HUDEP-2 (cell line): ENCODE data around the gene RAI14.

Source experiments
- DNase-seq, 76 experiments: peaks; one replicate each; lab custom pipeline; 2025; ENCODE audit not compliant: unreplicated experiment in 76 of 76; lab: John Stamatoyannopoulos, UW

Gene RAI14

DNA sequence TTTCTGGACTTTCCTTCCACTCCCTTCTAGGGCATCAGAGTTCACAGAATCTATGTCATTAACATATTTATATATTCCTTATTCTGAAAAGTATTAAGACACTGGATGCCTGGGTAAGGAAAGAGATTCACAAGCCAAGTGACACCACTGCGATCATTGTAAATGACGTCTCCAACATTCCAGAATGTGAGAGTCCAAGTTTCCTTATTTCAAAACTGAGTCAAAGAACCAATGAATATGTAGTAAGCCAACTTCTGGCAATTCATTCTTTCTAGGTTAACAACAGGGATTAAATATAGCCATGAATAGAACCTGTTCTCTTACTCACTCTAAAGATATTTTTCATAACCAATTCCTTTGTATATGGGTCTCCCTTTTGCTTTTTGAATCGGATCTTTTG lies 18.1 kb downstream of the RAI14 start:
- DNase-seq: no peak

- no peak for DNase-seq
Observed at GRCh38 chr5:34675857-34676256, 19.7 kb downstream of the RAI14 start.

GRCh38 chr5:34676416-34676815 lies 20.3 kb downstream of the RAI14 start:
- no peak for DNase-seq

- DNase-seq: no peak
Observed at GRCh38 chr5:34677428-34677827, 21.3 kb downstream of the RAI14 start.

GRCh38 chr5:34680896-34681295 lies 24.8 kb downstream of the RAI14 start:
- DNase-seq: no peak

DNA sequence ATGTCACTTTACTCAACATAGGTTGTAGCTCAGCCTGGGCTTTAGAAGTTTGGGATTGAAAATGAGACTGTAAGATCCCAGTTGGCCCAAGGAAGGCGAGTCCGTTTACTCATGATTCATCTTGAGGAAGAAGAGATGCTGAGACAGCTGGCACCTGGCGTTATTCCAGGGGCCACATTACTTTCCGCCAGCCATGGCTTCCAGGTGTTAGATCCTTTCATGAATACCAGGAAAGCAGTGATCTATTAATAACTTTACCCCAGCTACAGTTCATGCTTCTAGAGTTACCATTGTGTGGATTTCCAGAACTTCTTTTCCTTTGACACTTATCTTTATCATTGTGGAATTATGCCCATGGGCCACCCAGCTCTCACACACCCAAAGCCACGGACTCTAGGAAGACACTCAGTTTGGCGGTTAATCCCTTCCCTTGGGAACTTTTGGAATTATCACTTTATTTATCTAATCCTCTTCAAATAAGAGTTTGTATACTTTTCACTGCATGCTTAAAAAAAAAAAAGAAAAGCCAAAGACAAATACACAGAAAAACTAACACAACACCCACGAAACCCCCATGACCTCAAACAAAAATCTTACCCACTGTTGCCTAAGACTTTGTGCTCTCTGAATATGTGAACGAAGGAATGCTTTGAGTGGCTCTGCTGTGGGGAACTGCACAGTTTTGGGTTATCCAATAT lies 26.9 kb downstream of the RAI14 start:
- no peak for DNase-seq

- no peak for DNase-seq
Observed at GRCh38 chr5:34684281-34684979, 28.3 kb downstream of the RAI14 start.

DNA sequence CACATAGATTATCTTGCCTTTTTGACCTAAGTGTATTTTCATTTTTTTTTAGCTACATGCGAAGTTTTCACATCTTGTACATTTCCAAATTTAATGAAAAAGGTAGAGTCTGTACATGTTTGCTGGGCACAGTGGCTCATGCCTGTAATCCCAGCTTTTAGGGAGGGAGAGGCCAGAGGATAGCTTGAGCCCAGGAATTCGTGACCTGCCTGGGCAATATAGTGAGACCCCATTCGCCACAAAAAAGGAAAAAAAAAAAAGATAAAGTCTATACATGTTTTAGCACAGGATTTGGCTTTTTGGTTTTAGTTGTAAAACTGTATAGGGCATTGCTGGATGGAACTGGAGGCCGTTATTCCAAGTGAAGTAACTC lies 28.8 kb downstream of the RAI14 start:
- DNase-seq: no peak

GRCh38 chr5:34685485-34686165 lies 29.5 kb downstream of the RAI14 start:
- no peak for DNase-seq

DNA sequence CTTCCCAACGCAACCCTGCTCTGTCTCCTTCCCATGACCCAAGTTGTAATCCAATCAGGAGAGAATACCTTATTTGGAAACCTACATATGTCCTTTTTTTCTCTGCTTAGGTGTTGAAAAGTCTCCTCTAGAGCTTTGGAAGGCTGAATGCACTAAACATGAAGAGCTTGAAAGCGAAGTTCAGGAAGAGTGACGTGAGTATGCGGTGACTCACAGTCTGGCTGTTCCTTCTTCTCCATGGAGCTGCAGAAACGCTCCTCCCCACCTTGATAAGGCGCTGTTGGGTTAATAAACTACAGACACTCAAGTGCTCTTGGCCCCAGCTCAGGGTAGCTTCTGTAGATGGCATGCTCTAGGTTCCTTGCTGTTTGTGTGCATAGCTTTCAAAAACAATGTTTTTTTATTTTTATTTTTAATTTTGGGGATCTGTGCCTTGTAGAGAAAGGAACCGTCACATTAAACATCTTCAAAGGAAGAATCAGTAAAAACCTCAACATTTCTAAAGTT lies 30.7 kb downstream of the RAI14 start:
- peak in 31 of 76 experiments; percentile 3 to 45 (median 15) for DNase-seq

GRCh38 chr5:34687269-34688011 lies 31.3 kb downstream of the RAI14 start:
- no peak for DNase-seq

DNA sequence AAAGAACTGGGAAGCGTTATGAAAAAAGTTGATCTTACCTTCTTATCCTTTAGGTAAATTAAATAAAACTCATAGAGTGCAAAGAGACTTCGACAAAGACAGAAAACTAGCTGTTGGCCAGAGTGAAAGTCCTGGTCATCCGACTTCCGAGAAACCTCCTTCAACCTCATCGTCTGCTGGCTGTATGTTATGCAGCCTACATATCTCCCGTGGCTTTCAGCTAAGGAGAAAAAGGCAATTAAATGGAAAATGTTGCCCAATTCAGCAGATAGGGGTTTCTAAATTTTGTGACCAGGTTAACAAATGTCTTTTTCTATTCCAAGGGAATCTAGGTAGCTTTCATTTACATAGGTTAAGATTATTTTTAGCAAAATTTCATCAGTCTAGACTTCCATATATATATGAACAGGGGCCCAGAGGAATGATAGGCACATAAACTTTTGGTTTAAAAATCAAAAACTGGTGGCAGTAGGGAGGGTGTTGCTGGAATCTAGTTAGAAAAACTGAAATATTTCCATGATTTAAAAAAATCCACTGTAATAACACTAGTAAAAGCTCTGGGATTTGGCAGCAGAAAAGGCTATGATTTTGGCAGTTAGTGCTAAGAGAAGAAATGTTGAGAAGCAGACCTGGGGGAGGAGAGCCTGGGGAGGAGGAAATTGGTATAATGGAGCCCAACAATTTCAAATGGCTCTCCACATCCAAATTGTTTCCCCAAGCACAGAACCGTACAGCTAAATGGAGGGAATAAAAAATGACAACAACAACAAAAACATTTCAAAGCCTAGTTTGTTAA lies 32.1 kb downstream of the RAI14 start:
- no peak for DNase-seq

DNA sequence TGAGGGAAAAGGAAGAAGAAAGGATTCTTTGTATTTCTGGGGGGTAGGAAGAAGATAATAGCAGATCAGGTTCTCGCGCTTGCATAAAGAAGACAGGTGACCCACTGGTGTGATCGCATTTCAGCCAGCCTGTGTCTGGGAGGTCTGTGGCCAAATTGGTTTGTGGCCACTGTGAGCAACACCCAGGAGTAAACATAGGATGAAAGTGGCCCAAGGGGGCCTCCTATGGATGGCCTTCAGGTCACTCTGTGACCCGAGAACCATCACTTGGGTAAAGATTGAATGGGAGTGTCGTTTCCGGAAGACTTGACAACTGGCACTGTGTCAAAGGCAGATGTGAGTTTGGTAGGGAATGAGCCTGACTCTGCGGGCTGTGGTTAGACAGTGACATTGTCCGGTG lies 34.2 kb downstream of the RAI14 start:
- no peak for DNase-seq

DNA sequence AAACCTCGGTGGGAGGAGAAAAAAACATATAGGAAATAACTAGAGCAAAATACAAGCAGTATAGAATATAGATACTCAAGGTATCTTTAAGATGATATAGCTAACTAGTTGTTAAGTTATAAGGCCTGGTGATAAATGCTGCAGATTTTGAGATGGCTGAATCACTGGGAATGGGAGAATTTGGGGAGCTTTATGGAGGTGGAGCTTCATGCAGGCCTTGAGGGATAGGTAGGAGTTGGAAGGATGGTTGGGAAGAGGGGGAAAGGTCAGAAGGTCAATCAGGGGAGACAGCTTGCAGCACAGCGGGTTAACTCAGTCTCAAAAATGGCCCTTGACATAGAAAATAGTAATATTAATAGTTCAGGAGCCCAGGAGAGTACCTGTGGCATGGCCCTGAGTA lies 34.8 kb downstream of the RAI14 start:
- no peak for DNase-seq

- DNase-seq: no peak
Observed at GRCh38 chr5:34691326-34691725, 35.2 kb downstream of the RAI14 start.

DNA sequence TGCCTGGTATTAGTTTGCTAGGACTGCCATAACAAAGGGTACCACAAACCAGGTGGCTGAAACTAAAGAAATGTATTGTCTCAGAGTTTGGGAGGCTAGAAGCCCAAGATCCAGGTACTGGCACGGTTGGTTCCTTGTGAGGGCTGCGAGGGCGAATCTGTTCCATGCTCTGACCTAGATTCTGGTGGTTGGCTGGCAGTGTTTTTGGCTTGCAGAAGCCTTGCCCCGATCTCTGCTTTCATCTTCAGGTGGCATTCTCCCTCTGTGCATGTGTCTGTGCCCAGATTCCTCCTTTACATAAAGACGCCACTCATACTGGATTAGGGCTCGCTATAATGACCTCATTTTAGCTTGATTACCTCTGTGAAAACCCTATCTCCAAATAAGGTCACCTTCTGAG lies 36.7 kb downstream of the RAI14 start:
- no peak for DNase-seq

- no peak for DNase-seq
Observed at GRCh38 chr5:34694012-34694411, 37.9 kb downstream of the RAI14 start.

- DNase-seq: no peak
Observed at GRCh38 chr5:34694685-34695084, 38.6 kb downstream of the RAI14 start.

GRCh38 chr5:34695275-34696027 lies 39.3 kb downstream of the RAI14 start:
- DNase-seq: no peak
